Osteoblast (primary cell): ENCODE results near the gene MED6. TPM values are rescaled to one million over a fixed set of nuclear protein-coding genes. Genes with fewer than 3 reads are reported as not detected.
A peak's percentile ranks its signal among the peaks of the same experiment; 100 is the strongest.

Experiments
- DNase-seq: peaks from one replicate; pipeline ENCODE4 v3.0.0; 2011; ENCODE audit warnings: low spot score, mixed read lengths; ENCODE audit not compliant: insufficient read length; ENCODE audit errors: missing footprints
- H2AFZ ChIP-seq: 2 replicates; pipeline ENCODE4 v1.6.0; 2011; ENCODE audit warnings: mild to moderate bottlenecking, low read length
- H3K27ac ChIP-seq: 2 replicates; pipeline ENCODE4 v1.5.1; 2011; ENCODE audit warnings: mild to moderate bottlenecking, low read depth, low read length, moderate library complexity
- H3K27me3 ChIP-seq: 2 replicates; pipeline ENCODE4 v1.6.0; 2012; ENCODE audit warnings: mild to moderate bottlenecking, control low read depth, inconsistent platforms, low read length, moderate library complexity; ENCODE audit not compliant: insufficient read depth
- H3K36me3 ChIP-seq: 2 replicates; pipeline ENCODE4 v1.5.1; 2011; ENCODE audit warnings: mild to moderate bottlenecking, low read length, control low read depth, moderate library complexity; ENCODE audit not compliant: insufficient read depth
- H3K4me1 ChIP-seq: 2 replicates; pipeline ENCODE4 v1.5.1; 2011; ENCODE audit warnings: mild to moderate bottlenecking, low read length, control low read depth, moderate library complexity; ENCODE audit not compliant: insufficient read depth
- H3K4me2 ChIP-seq: 2 replicates; pipeline ENCODE4 v1.6.0; 2011; ENCODE audit warnings: mild to moderate bottlenecking, low read length; ENCODE audit not compliant: insufficient read depth
- H3K4me3 ChIP-seq: fragments of 200-600 bp; sonication (generic); 3 replicates; pipeline ENCODE4 v1.5.1; 2012; ENCODE audit warnings: mild to moderate bottlenecking, low read length, inconsistent platforms; ENCODE audit not compliant: insufficient read depth
- H3K79me2 ChIP-seq: 2 replicates; pipeline ENCODE4 v1.6.0; 2012; ENCODE audit warnings: mild to moderate bottlenecking, low read length, control low read depth, inconsistent platforms; ENCODE audit not compliant: insufficient read depth
- H3K9me3 ChIP-seq: 2 replicates; pipeline ENCODE4 v1.5.1; 2011; ENCODE audit warnings: low read depth, low read length, control low read depth
- H4K20me1 ChIP-seq: 2 replicates; pipeline ENCODE4 v1.6.0; 2012; ENCODE audit warnings: mild to moderate bottlenecking, low read length, control low read depth; ENCODE audit not compliant: insufficient read depth
- CTCF ChIP-seq: IDR thresholded peaks from 2 replicates; pipeline ENCODE4 v1.5.1; 2011; ENCODE audit warnings: mild to moderate bottlenecking, low read depth, low read length, moderate library complexity; ENCODE audit errors: extremely low read depth
- total RNA-seq: library from RNA; depleted of rRNA; stranded (reverse); fragments of >200 nt; gene quantifications from 2 replicates; pipeline ENCODE4 v1.2.3, GENCODE V29; 2012

The MED6 gene
- total RNA-seq, 1 donor = 32.2 TPM

- H3K9me3 ChIP-seq = no peaks in the 10 kb centered on the region
- no peak for DNase-seq
- no peak overlapping the region for H3K27ac ChIP-seq
- H3K79me2 ChIP-seq = no peaks in the 10 kb centered on the region
- no peak overlapping the region for H3K4me3 ChIP-seq
- no peak overlapping the region for H2AFZ ChIP-seq
- H3K4me1 ChIP-seq = no peaks in the 10 kb centered on the region
- H3K27me3 ChIP-seq = peaks cover 2% of the 10 kb centered on the region
- H3K36me3 ChIP-seq = no peaks in the 10 kb centered on the region
- H3K4me2 ChIP-seq = no peak overlapping the region
- TF ChIP-seq CTCF = no peak
- H4K20me1 ChIP-seq = no peaks in the 10 kb centered on the region
Observed at GRCh38 chr14:70616646-70617045, 16.2 kb upstream of the MED6 start.

- H3K27ac ChIP-seq = no peak overlapping the region
- no peaks in the 10 kb centered on the region for H3K36me3 ChIP-seq
- H3K4me1 ChIP-seq = no peaks in the 10 kb centered on the region
- H3K27me3 ChIP-seq = peaks cover 12% of the 10 kb centered on the region
- H3K79me2 ChIP-seq = no peaks in the 10 kb centered on the region
- no peaks in the 10 kb centered on the region for H4K20me1 ChIP-seq
- no peak overlapping the region for H3K4me2 ChIP-seq
- no peak overlapping the region for H3K4me3 ChIP-seq
- H3K9me3 ChIP-seq = no peaks in the 10 kb centered on the region
- DNase-seq = no peak
- no peak overlapping the region for H2AFZ ChIP-seq
- TF ChIP-seq CTCF = no peak
Observed at GRCh38 chr14:70611216-70611615, 10.8 kb upstream of the MED6 start.

DNA sequence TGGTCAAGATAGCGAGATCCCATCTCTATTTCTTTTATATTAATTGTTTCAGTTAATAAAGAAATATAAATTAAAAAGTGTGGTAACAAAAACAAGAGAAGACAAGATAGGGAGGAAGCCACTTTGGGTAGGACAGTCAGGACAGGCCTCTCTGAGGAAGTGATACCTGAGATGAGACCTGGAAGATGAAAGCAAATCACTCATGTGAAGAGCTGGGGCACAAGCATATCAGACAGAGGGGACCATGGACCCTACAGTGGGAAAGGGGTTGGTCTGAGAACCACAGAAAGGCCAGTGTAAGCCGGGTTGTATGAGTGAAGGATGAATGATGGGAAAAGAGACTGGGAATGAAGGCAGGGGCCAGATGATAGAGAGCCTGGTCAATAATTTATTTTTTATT, 1.8 kb upstream of the MED6 start:
- no peak for DNase-seq
- Histone ChIP-seq H3K27me3 (peaks cover 2% of the 10 kb centered on the region), H3K4me3 (no peak overlapping the region), H3K4me1 (peaks cover 16% of the 10 kb centered on the region), H2AFZ (no peak overlapping the region), H4K20me1 (no peaks in the 10 kb centered on the region), H3K9me3 (no peaks in the 10 kb centered on the region), H3K36me3 (no peaks in the 10 kb centered on the region), H3K27ac (no peak overlapping the region), H3K79me2 (peaks cover 32% of the 10 kb centered on the region), H3K4me2 (no peak overlapping the region)
- no peak for TF ChIP-seq CTCF

DNA sequence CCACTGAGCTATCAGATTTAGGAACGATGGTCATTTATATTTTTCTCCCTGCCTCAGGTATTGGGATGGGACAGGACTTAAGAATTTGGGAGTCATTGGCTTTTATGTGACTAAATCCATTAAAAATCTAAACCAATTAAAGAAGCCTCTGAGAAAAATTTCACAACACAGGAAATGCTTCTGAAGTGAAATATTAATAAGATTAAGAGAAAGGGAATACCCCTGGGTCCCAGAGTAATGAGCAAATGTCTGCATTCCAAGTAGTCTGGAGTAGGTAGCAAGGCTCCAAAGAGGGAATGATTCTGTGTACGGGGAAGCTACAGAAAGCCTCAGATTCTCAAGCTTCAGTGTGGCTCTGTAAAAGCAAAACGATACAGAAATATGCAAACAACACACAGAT, 707 bp upstream of the MED6 start:
- Histone ChIP-seq H3K4me1 (peaks cover 16% of the 10 kb centered on the region), H3K9me3 (no peaks in the 10 kb centered on the region), H3K27ac (peak overlapping the region; percentile 48)

More for the DNA sequence above, 707 bp upstream of the MED6 start:
- H4K20me1 ChIP-seq = no peaks in the 10 kb centered on the region
- peaks cover 2% of the 10 kb centered on the region for H3K27me3 ChIP-seq
- H3K4me3 ChIP-seq = peak overlapping the region; percentile 68
- H3K36me3 ChIP-seq = peaks cover 3% of the 10 kb centered on the region
- H2AFZ ChIP-seq = peak overlapping the region; percentile 82
- DNase-seq = no peak
- H3K79me2 ChIP-seq = peaks cover 37% of the 10 kb centered on the region
- peak overlapping the region; percentile 89 for H3K4me2 ChIP-seq
- TF ChIP-seq CTCF = no peak
